Right lobe of liver (tissue), 6 donors: ENCODE measurements around the gene TPST2. TPM values are rescaled to one million over a fixed set of nuclear protein-coding genes. Genes with fewer than 3 reads are reported as not detected.

ENCODE experiments used
- ATAC-seq, 4 donors: fragments of 200-7000 bp; cut with Tn5 transposase; one replicate each; pipeline ENCODE4 v1.9.1; 2020; ENCODE audit warnings: mild to moderate bottlenecking in 4 of 4, moderate library complexity in 4 of 4
- DNase-seq, 3 donors: peaks; one replicate each; pipeline ENCODE4 v3.0.0-alpha.2; 2020
- H3K27ac ChIP-seq, 3 donors: fragments of 200-600 bp; one replicate each; pipeline ENCODE4 v1.8.0; 2022
- H3K27me3 ChIP-seq, 2 donors: fragments of 200-600 bp; one replicate each; pipeline ENCODE4 v1.8.0; 2022
- H3K36me3 ChIP-seq, 4 donors: fragments of 200-600 bp; sonication (generic) in 1 of 4; one replicate each; pipeline versions ENCODE4 v1.5.1 to v1.8.0; 2017 to 2022; ENCODE audit warnings: control low read depth in 1 of 4
- H3K4me1 ChIP-seq, 4 donors: fragments of 200-600 bp; sonication (generic) in 1 of 4; one replicate each; pipeline versions ENCODE4 v1.5.1 to v1.8.0; 2017 to 2022; ENCODE audit warnings: control low read depth in 1 of 4
- H3K4me3 ChIP-seq, 3 donors: fragments of 200-600 bp; one replicate each; pipeline ENCODE4 v1.8.0; 2022
- H3K9me3 ChIP-seq, 4 donors: fragments of 200-600 bp; sonication (generic) in 1 of 4; one replicate each; pipeline versions ENCODE4 v1.5.1 to v1.8.0; 2017 to 2022; ENCODE audit warnings: control low read depth in 1 of 4
- CTCF ChIP-seq, 4 donors: fragments of 200-600 bp in 3 of 4; fragments of 450-650 bp in 1 of 4; IDR thresholded peaks; one replicate each; pipeline versions ENCODE4 v1.5.1 to v1.8.0; 2016 to 2022; ENCODE audit warnings: antibody characterized with exemption in 4 of 4, mild to moderate bottlenecking in 2 of 4
- POLR2A ChIP-seq: fragments of 450-650 bp; IDR thresholded peaks from one replicate; pipeline ENCODE4 v1.6.1; 2017; ENCODE audit warnings: antibody characterized with exemption, mild to moderate bottlenecking
- WGBS: methylation state at CpG from one replicate; pipeline ENCODE4 v1.1.6; 2018; ENCODE audit warnings: low coverage, low lambda C conversion rate; ENCODE audit not compliant: insufficient coverage; ENCODE audit errors: missing lambda C conversion rate; 5-methylcytosine and 5-hydroxymethylcytosine counted together
- intact Hi-C, 2 donors: fragments of 100-400 bp; cut with DNase I; formaldehyde crosslinking; loops; one replicate each; pipeline versions ENCODE4 v1.11.2 to v1.14.1; 2022
- total RNA-seq, 6 experiments: library from RNA; depleted of rRNA in 2 of 6; stranded (reverse); fragments of >200 nt in 2 of 6; fragmentation: NEBNext Ultra II Directional in 3 of 6; extraction: Animal tissue kit (Norgen Biotek cat#: 25700) in 3 of 6; gene quantifications; one replicate each; pipeline versions ENCODE4 v1.1.0 to v1.2.4, GENCODE V29; 2016 to 2023
- donor health status: DM: no; HTN: yes; CAD: no.
- donor health status: DM: no; HTN: no; CAD: no.
- donor health status: DM: no; HTN: no; CAD: no.
- donor health status: DM: no; HTN: yes; CAD: no.
- donor health status: DM: no; HTN: yes; CAD: no.

The TPST2 gene
- total RNA-seq, 6 experiments from 2014 or later: 53.2 to 117 (median 66.9) TPM

GRCh38 chr22:26552466-26552865 lies 37.5 kb downstream of the TPST2 start:
- TF ChIP-seq CTCF (IDR thresholded peaks at IDR 0.05) (no peak), POLR2A (no peak)
- no peaks in the 10 kb centered on the region for H3K27me3 ChIP-seq
- H3K9me3 ChIP-seq: no peaks in the 10 kb centered on the region
- H3K27ac ChIP-seq: peak overlapping the region; percentile 26 to 95 (median 29)
- no peak for DNase-seq
- no peak for ATAC-seq
- intact Hi-C loops: no loop called here
- no peak overlapping the region for H3K4me3 ChIP-seq
- WGBS: 68% methylated on average over 8 of the region's 10 CpGs
- peaks cover 0 to 84% (median 29%) of the 10 kb centered on the region in 4 donors for H3K4me1 ChIP-seq
- no peaks in the 10 kb centered on the region for H3K36me3 ChIP-seq

GRCh38 chr22:26551568-26551967 lies 38.4 kb downstream of the TPST2 start:
- intact Hi-C loops: no loop called here
- TF ChIP-seq POLR2A (no peak), CTCF (IDR thresholded peaks at IDR 0.05) (no peak)
- H3K27me3 ChIP-seq: no peaks in the 10 kb centered on the region
- H3K27ac ChIP-seq: peak overlapping the region; percentile 61 to 95 (median 61)
- no peaks in the 10 kb centered on the region for H3K36me3 ChIP-seq
- ATAC-seq (no peak), DNase-seq (no peak)
- no peak overlapping the region for H3K4me3 ChIP-seq
- H3K9me3 ChIP-seq: no peaks in the 10 kb centered on the region
- 83% methylated on average over 1 of the region's 2 CpGs for WGBS
- H3K4me1 ChIP-seq: peaks cover 0 to 84% (median 25%) of the 10 kb centered on the region in 4 donors

GRCh38 chr22:26550498-26551033 lies 39.4 kb downstream of the TPST2 start:
- no peak overlapping the region for H3K4me3 ChIP-seq
- H3K9me3 ChIP-seq: no peaks in the 10 kb centered on the region
- no peaks in the 10 kb centered on the region for H3K36me3 ChIP-seq
- intact Hi-C loops: no loop called here
- DNase-seq: peak; percentile 87 to 94 (median 93)
- H3K4me1 ChIP-seq: peaks cover 0 to 77% (median 20%) of the 10 kb centered on the region in 4 donors
- WGBS: 21% methylated on average over 5 of the region's 8 CpGs
- ATAC-seq: peak; percentile 83 to 89 (median 86)
- H3K27me3 ChIP-seq: no peaks in the 10 kb centered on the region
- no peak for TF ChIP-seq POLR2A
- peak overlapping the region; percentile 61 to 95 (median 62) for H3K27ac ChIP-seq

GRCh38 chr22:26549902-26550497 lies 39.9 kb downstream of the TPST2 start:
- ATAC-seq (peak; percentile 8 to 61 (median 48)), DNase-seq (no peak)
- 52% methylated on average over 4 of the region's 4 CpGs for WGBS
- Histone ChIP-seq H3K27me3 (no peaks in the 10 kb centered on the region), H3K27ac (peak overlapping the region; percentile 61 to 95 (median 62)), H3K4me3 (no peak overlapping the region), H3K4me1 (peaks cover 0 to 74% (median 17%) of the 10 kb centered on the region in 4 donors), H3K36me3 (no peaks in the 10 kb centered on the region), H3K9me3 (no peaks in the 10 kb centered on the region)
- TF ChIP-seq CTCF (IDR thresholded peaks at IDR 0.05) (no peak), POLR2A (no peak)
- intact Hi-C loops: no loop called here

GRCh38 chr22:26548984-26549383 lies 40.9 kb downstream of the TPST2 start:
- H3K36me3 ChIP-seq: no peaks in the 10 kb centered on the region
- H3K27ac ChIP-seq: peak overlapping the region in 2 of 3 donors; percentile 35 to 95
- WGBS: 49% methylated on average over 5 of the region's 6 CpGs
- DNase-seq (no peak), ATAC-seq (no peak)
- H3K4me1 ChIP-seq: peaks cover 0 to 74% (median 16%) of the 10 kb centered on the region in 4 donors
- intact Hi-C loops: no loop called here
- no peaks in the 10 kb centered on the region for H3K27me3 ChIP-seq
- TF ChIP-seq POLR2A (no peak), CTCF (IDR thresholded peaks at IDR 0.05) (no peak)
- H3K4me3 ChIP-seq: no peak overlapping the region
- H3K9me3 ChIP-seq: no peaks in the 10 kb centered on the region
